Uterus (tissue), 2 donors: ENCODE results near the gene AFMID.

ENCODE experiments used
- POLR2A ChIP-seq, 2 donors: fragments of 450-650 bp; IDR thresholded peaks; one replicate each; pipeline ENCODE4 v1.6.1; 2016; ENCODE audit warnings: antibody characterized with exemption in 2 of 2, mild to moderate bottlenecking in 1 of 2, moderate library complexity in 1 of 2
- TF ChIP-seq, protein P1 (sequence below), 4 experiments: fragments of 200-600 bp in 2 of 4; fragments of 450-650 bp in 2 of 4; sonication (generic) in 2 of 4; IDR thresholded peaks; one replicate each; pipeline ENCODE4 v1.5.1; 2016 to 2019; ENCODE audit warnings: antibody characterized with exemption in 4 of 4, mild to moderate bottlenecking in 2 of 4, moderate library complexity in 1 of 4

DNA sequence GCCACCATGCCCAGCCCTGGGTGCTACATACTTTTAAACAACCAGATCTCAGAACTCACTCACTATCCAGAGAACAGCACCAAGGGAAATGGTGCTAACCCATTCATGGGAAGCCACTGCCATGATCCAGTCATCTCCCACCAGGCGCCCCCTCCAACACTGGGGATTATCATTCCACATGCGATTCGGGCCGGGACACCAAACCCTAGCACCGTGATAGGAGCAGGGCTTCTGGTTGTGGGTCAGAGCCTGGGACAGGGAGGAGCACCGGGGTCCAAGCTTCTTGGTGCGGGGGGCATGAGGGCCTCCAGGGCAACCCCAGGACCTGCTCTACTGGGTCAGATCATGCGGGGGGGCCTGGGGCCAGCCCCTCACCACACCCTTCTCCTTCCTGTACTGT, 48.7 kb downstream of the AFMID start:
- TF ChIP-seq, protein P1, sequence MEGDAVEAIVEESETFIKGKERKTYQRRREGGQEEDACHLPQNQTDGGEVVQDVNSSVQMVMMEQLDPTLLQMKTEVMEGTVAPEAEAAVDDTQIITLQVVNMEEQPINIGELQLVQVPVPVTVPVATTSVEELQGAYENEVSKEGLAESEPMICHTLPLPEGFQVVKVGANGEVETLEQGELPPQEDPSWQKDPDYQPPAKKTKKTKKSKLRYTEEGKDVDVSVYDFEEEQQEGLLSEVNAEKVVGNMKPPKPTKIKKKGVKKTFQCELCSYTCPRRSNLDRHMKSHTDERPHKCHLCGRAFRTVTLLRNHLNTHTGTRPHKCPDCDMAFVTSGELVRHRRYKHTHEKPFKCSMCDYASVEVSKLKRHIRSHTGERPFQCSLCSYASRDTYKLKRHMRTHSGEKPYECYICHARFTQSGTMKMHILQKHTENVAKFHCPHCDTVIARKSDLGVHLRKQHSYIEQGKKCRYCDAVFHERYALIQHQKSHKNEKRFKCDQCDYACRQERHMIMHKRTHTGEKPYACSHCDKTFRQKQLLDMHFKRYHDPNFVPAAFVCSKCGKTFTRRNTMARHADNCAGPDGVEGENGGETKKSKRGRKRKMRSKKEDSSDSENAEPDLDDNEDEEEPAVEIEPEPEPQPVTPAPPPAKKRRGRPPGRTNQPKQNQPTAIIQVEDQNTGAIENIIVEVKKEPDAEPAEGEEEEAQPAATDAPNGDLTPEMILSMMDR (IDR thresholded peaks at IDR 0.05), result no peak
- TF ChIP-seq POLR2A (IDR thresholded peaks at IDR 0.05), result no peak
